RPMI7951 (cell line): ENCODE results near the gene OGT. TPM values are rescaled to one million over a fixed set of nuclear protein-coding genes. Genes with fewer than 3 reads are reported as not detected.
"Not testable (repeated sequence)": the region's sequence is repeated elsewhere in the genome, so short reads cannot be mapped to it uniquely, and the experiment has no call there.

Experiments used
- DNase-seq: peaks from one replicate; pipeline ENCODE4 v3.0.0-alpha.2; 2012; ENCODE audit warnings: low read depth
- total RNA-seq: library from RNA; depleted of rRNA; stranded (reverse); fragments of >200 nt; shearing (Covaris generic); gene quantifications from 2 replicates; pipeline ENCODE4 v1.2.3, GENCODE V29; 2014

Gene OGT
- total RNA-seq, 1 experiment from 2014 or later = 92.4 TPM

- no peak for DNase-seq
These were observed 54.0 kb downstream of the OGT start for GRCh38 chrX:71586929-71587328.

- not testable (repeated sequence) for DNase-seq
These were observed 60.3 kb downstream of the OGT start for GRCh38 chrX:71593210-71593609.

DNA sequence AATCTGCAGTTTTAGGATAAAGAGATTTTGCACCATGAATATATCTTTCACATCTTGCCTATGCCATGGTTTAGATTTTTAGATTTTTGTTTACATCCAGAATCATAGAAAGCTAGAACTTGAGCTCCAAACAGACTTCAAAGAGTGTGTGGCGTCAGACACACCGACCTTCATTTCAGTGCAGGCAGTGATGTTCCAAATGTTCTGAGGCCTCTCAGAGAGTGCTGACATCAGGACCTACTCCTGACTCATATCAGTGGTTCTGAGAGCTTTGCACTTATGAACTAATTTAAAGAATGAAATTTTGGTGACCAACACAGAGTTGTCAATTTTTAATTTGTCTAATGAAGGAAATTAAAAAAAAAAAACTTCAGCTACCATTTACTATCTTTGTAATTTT lies 67.1 kb downstream of the OGT start:
- no peak for DNase-seq

DNA sequence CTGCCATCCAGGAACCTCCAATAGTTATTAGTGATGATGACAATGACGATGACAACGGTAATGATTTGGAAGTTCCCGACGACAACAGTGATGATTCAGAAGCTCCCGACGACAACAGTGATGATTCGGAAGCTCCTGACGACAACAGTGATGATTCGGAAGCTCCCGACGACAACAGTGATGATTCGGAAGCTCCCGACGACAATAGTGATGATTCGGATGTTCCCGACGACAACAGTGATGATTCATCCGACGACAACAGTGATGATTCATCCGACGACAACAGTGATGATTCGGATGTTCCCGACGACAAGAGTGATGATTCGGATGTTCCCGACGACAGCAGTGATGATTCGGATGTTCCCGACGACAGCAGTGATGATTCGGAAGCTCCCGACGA lies 70.7 kb downstream of the OGT start:
- peak; percentile 33 for DNase-seq

- peak; percentile 68 for DNase-seq
These were observed 71.2 kb downstream of the OGT start for GRCh38 chrX:71604141-71604540.

- no peak for DNase-seq
These were observed 72.1 kb downstream of the OGT start for GRCh38 chrX:71604796-71605568.

DNA sequence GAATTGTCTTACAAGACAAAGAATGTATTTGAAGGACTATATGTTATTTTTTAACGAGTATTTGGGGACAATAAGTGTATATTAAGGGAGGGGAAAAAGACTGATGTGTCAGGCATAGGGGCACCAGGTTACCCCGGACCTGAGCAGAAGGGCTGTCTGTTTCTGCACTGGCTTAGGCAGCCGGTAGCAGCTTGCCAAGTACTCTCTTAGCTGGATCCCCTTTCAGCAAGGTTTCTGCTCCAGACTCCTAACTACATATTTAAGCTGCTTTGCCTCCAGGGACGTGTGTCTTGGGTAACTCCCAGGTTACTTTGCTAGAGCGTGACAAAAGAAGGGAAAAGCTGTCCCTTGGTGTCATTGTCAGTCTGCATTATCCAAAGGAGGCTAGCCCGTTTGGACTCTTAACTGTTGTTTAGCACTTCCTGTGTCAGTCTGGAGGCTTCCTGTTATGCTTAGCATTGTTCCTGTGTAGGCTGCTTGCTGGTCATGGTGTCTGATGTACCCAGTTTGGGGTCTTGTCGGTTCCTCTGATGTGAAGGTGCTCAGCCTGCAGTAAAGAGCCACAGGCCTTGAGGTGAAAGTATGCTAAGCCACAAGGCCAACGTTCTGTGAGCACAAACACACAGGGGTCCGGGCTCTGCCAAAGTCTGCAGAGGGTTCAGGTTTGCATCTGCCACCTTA lies 73.8 kb downstream of the OGT start:
- no peak for DNase-seq

GRCh38 chrX:71607488-71607887 lies 74.6 kb downstream of the OGT start:
- DNase-seq = no peak

- DNase-seq = no peak
These were observed 76.3 kb downstream of the OGT start for GRCh38 chrX:71609095-71609750.

- DNase-seq = not testable (repeated sequence)
These were observed 78.8 kb downstream of the OGT start for GRCh38 chrX:71611736-71612135.

- DNase-seq = no peak
These were observed 79.4 kb downstream of the OGT start for GRCh38 chrX:71612256-71612655.

- no peak for DNase-seq
These were observed 82.2 kb downstream of the OGT start for GRCh38 chrX:71615056-71615455.

DNA sequence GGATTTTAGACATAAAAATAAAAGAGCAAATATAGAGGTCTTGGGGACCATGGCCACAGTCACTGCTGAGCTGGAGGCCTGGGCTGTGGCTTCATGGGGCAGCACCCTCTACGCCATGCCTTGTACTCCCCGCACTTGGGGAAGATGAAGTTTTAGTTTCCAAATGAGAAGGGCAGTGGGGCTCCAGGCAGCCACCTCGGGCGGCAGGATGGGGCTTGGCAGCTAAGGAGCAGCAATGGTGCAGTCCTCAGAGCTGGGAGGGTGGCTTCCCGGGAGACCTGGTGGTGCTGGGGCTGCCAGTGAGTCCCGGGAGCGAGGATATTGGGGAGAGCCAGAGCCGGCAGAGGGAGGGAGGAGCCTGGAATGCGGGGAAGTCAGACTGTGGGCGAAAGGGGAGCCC lies 83.0 kb downstream of the OGT start:
- DNase-seq = no peak

DNA sequence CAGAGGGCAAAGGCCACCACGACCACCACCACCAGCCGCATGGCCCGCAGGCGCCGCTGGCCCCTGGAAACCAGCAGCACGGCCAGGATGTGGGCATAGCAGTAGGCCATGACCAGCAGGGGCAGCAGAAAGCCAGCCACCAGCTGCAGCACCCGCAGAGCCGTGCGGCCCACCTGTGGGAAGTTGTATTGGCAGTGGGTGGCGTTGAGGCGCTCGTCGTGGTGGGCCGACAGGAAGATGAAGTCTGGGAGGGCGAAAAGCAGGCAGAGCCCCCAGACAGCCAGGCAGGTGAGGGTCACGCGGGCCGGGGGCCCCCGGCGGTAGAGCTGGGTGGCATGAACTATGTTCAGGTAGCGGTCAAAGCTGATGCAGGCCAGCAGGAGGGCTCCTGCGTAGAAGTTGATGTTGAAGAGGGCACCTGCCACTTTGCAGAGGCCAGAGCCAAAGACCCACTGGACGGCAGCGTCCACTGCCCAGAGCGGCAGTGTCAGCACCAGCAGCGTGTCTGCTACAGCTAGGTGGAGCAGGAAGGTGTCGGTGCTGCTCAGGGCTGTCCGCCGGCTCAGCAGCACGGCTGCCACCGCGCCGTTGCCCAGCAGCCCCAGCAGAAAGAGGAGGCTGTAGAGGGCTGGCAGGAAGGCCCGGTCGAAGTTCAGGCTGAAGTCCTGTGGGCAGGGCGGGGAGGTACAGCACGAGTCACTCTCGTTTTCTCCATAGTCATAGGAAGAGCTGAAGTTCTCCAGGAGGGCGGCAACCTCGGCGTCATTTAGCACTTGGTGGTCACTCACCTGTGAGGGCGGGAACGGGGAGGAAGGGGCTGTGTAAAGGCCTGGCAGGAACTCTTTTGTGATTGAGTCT lies 84.0 kb downstream of the OGT start:
- DNase-seq = no peak

DNA sequence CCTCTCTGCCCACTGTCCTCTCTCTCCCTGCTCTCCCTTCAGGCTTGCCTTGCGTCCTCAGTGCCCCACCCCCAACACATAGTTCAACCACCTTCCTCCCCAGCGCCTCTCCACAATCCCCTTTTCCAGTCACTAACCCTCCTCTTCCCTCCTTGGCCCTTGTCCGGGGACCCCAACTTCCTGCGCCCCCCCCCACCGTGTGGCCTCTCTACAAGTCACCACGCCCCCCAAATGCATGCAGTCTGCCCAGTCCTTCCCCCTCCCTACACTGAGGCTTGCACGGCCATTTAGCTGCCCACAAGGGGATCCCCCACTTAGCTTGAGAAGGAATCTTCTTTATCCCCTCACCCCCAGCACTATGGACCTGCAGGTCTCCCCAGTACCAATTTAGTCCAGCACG lies 84.8 kb downstream of the OGT start:
- no peak for DNase-seq

DNA sequence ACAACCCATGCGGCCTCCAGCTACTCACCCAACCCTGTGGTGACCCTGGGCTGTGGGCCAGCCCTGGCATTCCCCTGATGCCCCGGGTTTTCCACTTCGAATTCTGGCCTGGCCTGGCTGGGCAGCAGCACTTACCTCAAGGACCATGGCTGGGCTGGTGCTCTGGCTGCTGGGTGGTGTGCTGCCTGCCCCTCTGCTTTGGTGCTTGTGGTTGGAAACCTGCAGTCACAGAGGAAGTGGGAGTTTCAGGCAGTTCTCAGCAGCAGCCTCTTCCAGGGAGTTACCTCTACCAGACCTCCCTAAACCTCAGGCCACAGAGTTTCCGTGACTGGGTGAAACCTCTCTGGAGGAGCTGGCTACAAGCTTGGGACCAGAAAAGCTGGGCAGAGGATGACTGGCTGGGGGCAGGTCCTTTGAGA lies 85.4 kb downstream of the OGT start, which contains the start of gene CXCR3:
Gene CXCR3, minus strand, starts transcription at position 209 of the 419 bp plus-strand sequence. Its CDS starts 62 bp downstream, at position 147.
- DNase-seq = peak; percentile 71

GRCh38 chrX:71618787-71619186 lies 85.9 kb downstream of the OGT start:
- no peak for DNase-seq

- DNase-seq = no peak
These were observed 86.3 kb downstream of the OGT start for GRCh38 chrX:71619193-71619592.

DNA sequence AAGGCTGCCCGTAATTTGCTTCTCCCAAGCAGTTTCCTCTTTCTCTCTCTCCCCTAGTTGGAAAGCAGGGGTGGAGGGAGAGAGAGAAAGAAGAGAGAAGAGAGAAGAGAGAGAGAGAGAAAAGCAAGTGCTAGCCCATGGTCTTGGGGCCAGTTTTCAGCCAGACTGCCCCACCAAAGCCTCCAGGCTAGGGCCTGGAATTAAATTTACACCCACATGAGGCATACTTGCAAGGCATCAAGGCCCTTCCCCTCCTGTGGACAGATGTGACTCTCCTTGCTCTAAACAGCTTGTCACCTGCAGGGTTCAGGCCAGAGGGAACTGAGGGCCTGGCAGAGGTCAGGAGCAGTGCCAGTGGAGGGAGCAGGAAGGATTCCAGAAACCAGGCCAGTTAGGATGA lies 87.1 kb downstream of the OGT start:
- no peak for DNase-seq

DNA sequence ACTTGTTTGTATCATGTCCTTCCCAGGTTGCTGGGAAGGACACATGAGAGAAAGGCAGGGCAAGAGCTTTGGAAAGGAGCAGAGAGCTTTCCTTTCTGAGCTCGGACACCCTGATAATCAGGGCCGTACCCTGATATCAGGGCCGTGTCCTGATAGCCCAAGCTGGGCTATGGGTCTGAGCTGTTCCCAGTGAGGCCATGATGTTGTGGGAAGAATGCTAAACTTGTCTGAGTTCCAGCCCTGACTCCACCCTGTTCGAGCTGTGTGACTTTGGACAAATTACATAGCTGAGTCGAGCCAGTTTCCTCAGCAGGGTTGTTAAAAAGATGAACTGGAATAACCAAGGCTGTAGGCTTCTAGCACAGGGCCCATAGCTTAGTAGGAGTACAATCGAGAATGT lies 88.7 kb downstream of the OGT start:
- no peak for DNase-seq

- DNase-seq = no peak
These were observed 89.2 kb downstream of the OGT start for GRCh38 chrX:71622032-71622575.
